HL-60 (cell line): ENCODE results near the gene TUBB4B.
A peak's percentile ranks its signal among the peaks of the same experiment; 100 is the strongest.

Experiments
- POLR2AphosphoS5 ChIP-seq: IDR thresholded peaks from 2 replicates; pipeline ENCODE4 v1.6.1; 2012; ENCODE audit warnings: low read depth
- SPI1 ChIP-seq: IDR thresholded peaks from 2 replicates; pipeline ENCODE4 v1.6.1; 2012; ENCODE audit warnings: low read depth, mild to moderate bottlenecking, borderline replicate concordance
- TF ChIP-seq, protein P1 (sequence below): IDR thresholded peaks from one replicate; pipeline ENCODE4 v1.5.1; 2011; ENCODE audit warnings: low read length, control low read depth, inconsistent platforms; ENCODE audit not compliant: insufficient read depth

DNA sequence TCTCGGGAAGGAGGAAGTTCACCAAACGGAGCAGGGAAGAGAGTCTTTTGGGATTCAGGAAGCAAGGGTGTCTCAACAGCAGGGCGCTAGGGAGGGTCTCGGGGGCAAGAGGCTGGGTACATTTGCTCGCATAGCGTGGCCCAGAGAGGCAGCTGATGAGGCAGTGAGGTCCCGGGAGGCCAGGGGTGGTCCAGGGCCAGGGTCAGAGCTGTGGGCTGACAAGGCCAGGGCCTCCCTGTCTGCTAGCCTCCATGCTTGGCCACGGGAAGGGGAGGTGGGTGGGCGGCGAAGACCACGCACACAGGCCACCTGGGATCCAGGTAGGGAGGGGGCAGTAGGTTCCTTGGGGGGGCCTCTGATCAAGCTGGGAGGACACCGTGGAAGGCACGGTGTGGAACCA, 29.6 kb upstream of the TUBB4B start:
- TF ChIP-seq, protein P1, sequence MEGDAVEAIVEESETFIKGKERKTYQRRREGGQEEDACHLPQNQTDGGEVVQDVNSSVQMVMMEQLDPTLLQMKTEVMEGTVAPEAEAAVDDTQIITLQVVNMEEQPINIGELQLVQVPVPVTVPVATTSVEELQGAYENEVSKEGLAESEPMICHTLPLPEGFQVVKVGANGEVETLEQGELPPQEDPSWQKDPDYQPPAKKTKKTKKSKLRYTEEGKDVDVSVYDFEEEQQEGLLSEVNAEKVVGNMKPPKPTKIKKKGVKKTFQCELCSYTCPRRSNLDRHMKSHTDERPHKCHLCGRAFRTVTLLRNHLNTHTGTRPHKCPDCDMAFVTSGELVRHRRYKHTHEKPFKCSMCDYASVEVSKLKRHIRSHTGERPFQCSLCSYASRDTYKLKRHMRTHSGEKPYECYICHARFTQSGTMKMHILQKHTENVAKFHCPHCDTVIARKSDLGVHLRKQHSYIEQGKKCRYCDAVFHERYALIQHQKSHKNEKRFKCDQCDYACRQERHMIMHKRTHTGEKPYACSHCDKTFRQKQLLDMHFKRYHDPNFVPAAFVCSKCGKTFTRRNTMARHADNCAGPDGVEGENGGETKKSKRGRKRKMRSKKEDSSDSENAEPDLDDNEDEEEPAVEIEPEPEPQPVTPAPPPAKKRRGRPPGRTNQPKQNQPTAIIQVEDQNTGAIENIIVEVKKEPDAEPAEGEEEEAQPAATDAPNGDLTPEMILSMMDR = no peak
- TF ChIP-seq POLR2AphosphoS5 = peak; percentile 63
- no peak for TF ChIP-seq SPI1
